Common myeloid progenitor, CD34-positive (primary cell): ENCODE data around the gene COL20A1.

Source experiments
- CTCF ChIA-PET: fragments of 350-600 bp; sonication (Branson Sonifier 250); formaldehyde crosslinking; loops from one replicate; lab custom pipeline; 2021; ENCODE audit warnings: antibody characterized with exemption; lab: Charles Lee
- POLR2A ChIA-PET: fragments of 350-600 bp; sonication (Branson Sonifier 250); formaldehyde crosslinking; loops from one replicate; lab custom pipeline; 2021; ENCODE audit warnings: antibody characterized with exemption; lab: Charles Lee
- DNase-seq, 3 donors: peaks; one replicate each; pipeline versions ENCODE4 v3.0.0 to v3.0.0-alpha.2; 2013
- H3K27ac ChIP-seq, 2 experiments: 1 replicate in 1 of 2; 2 replicates in 1 of 2; pipeline ENCODE4 v1.7.0; 2013; ENCODE audit warnings: inconsistent platforms in 2 of 2, low read length in 2 of 2, mild to moderate bottlenecking in 2 of 2, low read depth in 1 of 2, moderate library complexity in 1 of 2; ENCODE audit not compliant: severe bottlenecking in 2 of 2, insufficient read depth in 1 of 2, poor library complexity in 1 of 2
- H3K27me3 ChIP-seq, 5 experiments: replicated peaks in 2 of 5; 1 replicate in 3 of 5; 2 replicates in 2 of 5; pipeline versions ENCODE4 v1.6.1 to v1.7.0; 2013; ENCODE audit warnings: low read length in 4 of 5, mild to moderate bottlenecking in 2 of 5, moderate library complexity in 2 of 5, inconsistent platforms in 1 of 5; ENCODE audit not compliant: insufficient read depth in 5 of 5, control insufficient read depth in 4 of 5
- H3K36me3 ChIP-seq, 4 experiments: 1 replicate in 2 of 4; 2 replicates in 2 of 4; pipeline versions ENCODE4 v1.6.1 to v1.7.0; 2013; ENCODE audit warnings: low read length in 3 of 4, control low read depth in 1 of 4, mild to moderate bottlenecking in 1 of 4; ENCODE audit not compliant: control insufficient read depth in 4 of 4, insufficient read depth in 4 of 4
- H3K4me1 ChIP-seq, 4 experiments: 1 replicate in 3 of 4; 2 replicates in 1 of 4; pipeline versions ENCODE4 v1.6.1 to v1.7.1; 2013; ENCODE audit warnings: low read length in 3 of 4, mild to moderate bottlenecking in 3 of 4, control low read depth in 1 of 4, inconsistent platforms in 1 of 4, moderate library complexity in 1 of 4; ENCODE audit not compliant: control insufficient read depth in 4 of 4, insufficient read depth in 4 of 4; ENCODE audit errors: control extremely low read depth in 1 of 4
- H3K4me3 ChIP-seq, 7 experiments: 1 replicate in 4 of 7; 2 replicates in 3 of 7; pipeline versions ENCODE4 v1.5.1 to v1.7.0; 2013; ENCODE audit warnings: mild to moderate bottlenecking in 7 of 7, low read length in 6 of 7, moderate library complexity in 6 of 7, inconsistent platforms in 2 of 7, low read depth in 2 of 7, control low read depth in 1 of 7; ENCODE audit not compliant: insufficient read depth in 4 of 7, control insufficient read depth in 1 of 7; ENCODE audit errors: extremely low read depth in 1 of 7
- H3K9me3 ChIP-seq, 5 experiments: 1 replicate in 4 of 5; 2 replicates in 1 of 5; pipeline versions ENCODE4 v1.6.1 to v1.7.1; 2013; ENCODE audit warnings: low read length in 4 of 5, mild to moderate bottlenecking in 2 of 5, inconsistent platforms in 1 of 5, low read depth in 1 of 5, moderate library complexity in 1 of 5; ENCODE audit not compliant: control insufficient read depth in 4 of 5, insufficient read depth in 2 of 5; ENCODE audit errors: control extremely low read depth in 1 of 5
- WGBS: methylation state at CpG from one replicate; pipeline ENCODE4 v1.1.5; 2013; ENCODE audit not compliant: insufficient coverage; 5-methylcytosine and 5-hydroxymethylcytosine counted together

Gene COL20A1

GRCh38 chr20:63356511-63356910 is 63.5 kb downstream of the COL20A1 start:
- Histone ChIP-seq H3K4me1 (peaks cover 0 to 8% (median 2%) of the 10 kb centered on the region in 4 experiments), H3K4me3 (no peak overlapping the region), H3K27me3 (peaks cover 0 to 48% (median 4%) of the 10 kb centered on the region in 5 experiments), H3K9me3 (peaks cover 0 to 1% (median 0%) of the 10 kb centered on the region in 5 experiments), H3K27ac (no peak overlapping the region), H3K36me3 (no peaks in the 10 kb centered on the region)
- CTCF ChIA-PET: no interaction called here
- DNase-seq: no peak
- POLR2A ChIA-PET: no interaction called here
- WGBS: 97% methylated on average over 8 of the region's 8 CpGs

DNA sequence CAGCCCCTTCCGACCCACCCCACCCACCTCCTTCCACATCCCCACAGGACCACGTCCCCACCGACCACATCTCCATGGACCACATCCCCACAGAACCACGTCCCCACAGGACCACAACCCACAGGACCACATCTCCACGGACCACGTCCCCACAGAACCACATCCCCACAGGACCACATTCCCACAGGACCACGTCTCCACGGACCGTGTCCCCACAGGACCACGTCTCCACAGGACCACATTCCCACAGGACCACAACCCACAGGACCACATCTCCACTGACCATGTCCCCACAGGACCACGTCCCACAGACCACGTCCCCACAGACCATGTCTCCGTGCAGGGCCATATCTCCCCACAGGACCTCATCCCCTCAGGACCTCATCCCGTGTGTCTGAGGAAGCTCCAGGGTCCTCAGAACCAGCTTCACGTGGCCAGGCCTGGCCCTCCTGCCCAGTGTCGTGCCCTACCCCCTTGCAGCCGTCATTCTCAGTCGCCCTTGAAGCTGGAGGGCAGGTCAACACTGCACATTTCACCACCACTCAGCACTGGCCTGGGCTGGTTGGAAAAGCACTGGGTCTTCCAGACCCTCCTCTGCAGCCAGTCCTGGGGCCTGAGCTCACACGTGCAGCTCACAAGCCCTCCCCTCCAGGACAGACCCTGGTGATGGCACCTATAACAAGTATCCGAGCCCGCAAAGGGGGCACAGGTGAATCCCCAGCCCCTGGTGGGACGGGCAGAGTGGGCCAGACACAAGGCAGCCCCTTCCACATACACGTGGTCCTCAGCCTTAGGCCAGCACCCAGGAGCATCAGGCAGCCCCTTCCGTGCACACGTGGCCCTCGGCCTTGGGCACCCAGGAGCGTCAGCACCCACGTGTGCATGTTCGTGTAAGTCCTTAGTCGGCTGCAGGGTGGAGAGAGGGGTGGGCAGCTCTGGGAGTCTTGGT is 64.2 kb downstream of the COL20A1 start:
- peaks cover 0 to 53% (median 6%) of the 10 kb centered on the region in 5 experiments for H3K27me3 ChIP-seq
- no peak for DNase-seq
- no peaks in the 10 kb centered on the region for H3K9me3 ChIP-seq
- H3K4me3 ChIP-seq: no peak overlapping the region
- ChIA-PET CTCF (no interaction called here), POLR2A (interaction anchor here (0.6 kb wide), 1 partner anchor 177 kb away, joined by 3 read pairs; no protein-coding TSS in a partner anchor)
- H3K27ac ChIP-seq: no peak overlapping the region
- peaks cover 0 to 8% (median 2%) of the 10 kb centered on the region in 4 experiments for H3K4me1 ChIP-seq
- WGBS: 93% methylated on average over 21 of the region's 30 CpGs
- no peaks in the 10 kb centered on the region for H3K36me3 ChIP-seq

GRCh38 chr20:63357921-63358905 is 65.2 kb downstream of the COL20A1 start:
- CTCF ChIA-PET: no interaction called here
- Histone ChIP-seq H3K4me1 (peaks cover 0 to 8% (median 2%) of the 10 kb centered on the region in 4 experiments), H3K4me3 (no peak overlapping the region), H3K9me3 (no peaks in the 10 kb centered on the region), H3K36me3 (no peaks in the 10 kb centered on the region), H3K27ac (no peak overlapping the region), H3K27me3 (peaks cover 0 to 55% (median 12%) of the 10 kb centered on the region in 5 experiments)
- no peak for DNase-seq
- 84% methylated on average over 21 of the region's 26 CpGs for WGBS
- POLR2A ChIA-PET: interaction anchor here (0.6 kb wide), 1 partner anchor 178 kb away, joined by 3 read pairs; no protein-coding TSS in a partner anchor

GRCh38 chr20:63359164-63359934 is 66.4 kb downstream of the COL20A1 start:
- ChIA-PET POLR2A (interaction anchor here (0.7 kb wide), 1 partner anchor 50 kb away, joined by 4 read pairs; no protein-coding TSS in a partner anchor), CTCF (no interaction called here)
- H3K4me1 ChIP-seq: peaks cover 0 to 8% (median 2%) of the 10 kb centered on the region in 4 experiments
- WGBS: 82% methylated on average over 34 of the region's 42 CpGs
- H3K27me3 ChIP-seq: peaks cover 0 to 66% (median 14%) of the 10 kb centered on the region in 5 experiments
- H3K27ac ChIP-seq: no peak overlapping the region
- no peak for DNase-seq
- H3K9me3 ChIP-seq: no peaks in the 10 kb centered on the region
- no peak overlapping the region for H3K4me3 ChIP-seq
- no peaks in the 10 kb centered on the region for H3K36me3 ChIP-seq

DNA sequence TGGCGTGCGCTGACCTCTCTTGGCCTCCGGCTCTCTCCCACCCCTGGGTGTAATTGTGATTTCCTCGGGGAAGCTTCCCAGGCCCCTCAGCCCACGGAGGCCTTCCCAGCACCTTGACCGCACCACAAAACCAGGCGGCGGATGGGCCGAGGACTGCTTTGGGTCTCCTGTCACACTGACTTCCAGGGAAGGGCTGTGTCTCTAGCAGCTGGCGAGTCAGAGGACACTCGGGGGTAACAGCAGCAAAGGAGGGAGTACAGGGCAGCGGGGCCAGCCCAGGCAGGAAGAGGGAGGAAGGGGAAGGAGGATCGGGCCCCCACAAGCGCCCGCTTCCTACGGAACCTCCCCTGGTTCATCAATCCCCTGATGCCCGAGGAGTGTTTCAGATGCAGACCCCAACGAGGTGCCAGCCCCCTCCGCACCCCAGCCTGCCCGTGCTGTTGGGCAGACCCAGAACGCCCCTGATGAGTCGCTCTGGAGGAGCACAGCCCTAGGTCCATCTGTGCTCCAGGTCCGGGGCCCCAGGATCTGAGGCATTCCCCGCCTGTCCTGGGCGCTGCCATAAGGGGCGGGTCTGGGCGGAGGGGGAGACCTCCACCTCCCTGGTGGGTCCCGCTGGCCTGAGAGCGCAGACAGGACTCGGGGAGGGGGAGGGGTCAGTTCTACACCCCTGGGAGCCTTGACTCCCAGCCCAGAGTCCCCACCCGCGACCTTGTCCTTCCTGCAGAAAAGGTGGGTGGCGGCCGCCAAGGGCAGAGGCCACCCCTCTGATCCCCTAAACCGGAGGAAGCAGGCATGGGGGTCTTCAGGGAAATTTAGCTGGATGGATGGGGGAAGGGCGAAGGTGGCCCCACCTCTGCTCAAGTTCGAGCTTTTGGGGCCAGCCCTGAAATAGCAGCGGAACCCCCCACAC is 67.2 kb downstream of the COL20A1 start:
- POLR2A ChIA-PET: interaction anchor here (0.7 kb wide), 1 partner anchor 51 kb away, joined by 4 read pairs; no protein-coding TSS in a partner anchor
- Histone ChIP-seq H3K9me3 (no peaks in the 10 kb centered on the region), H3K4me3 (peak overlapping the region in 2 of 7 experiments; percentile 5 to 11), H3K27ac (no peak overlapping the region), H3K4me1 (peaks cover 0 to 8% (median 2%) of the 10 kb centered on the region in 4 experiments), H3K27me3 (peaks cover 0 to 71% (median 14%) of the 10 kb centered on the region in 5 experiments), H3K36me3 (no peaks in the 10 kb centered on the region)
- CTCF ChIA-PET: no interaction called here
- DNase-seq: no peak
- WGBS: 25% methylated on average over 31 of the region's 38 CpGs
